Hematopoietic multipotent progenitor cell treated with erythropoietin and hydrocortisone succinate and interleukin-3 and kit ligand, for 6 days (in vitro differentiated cells): ENCODE measurements around the gene ELF5.
A peak's percentile ranks its signal among the peaks of the same experiment; 100 is the strongest.

Experiments used
- DNase-seq: peaks from one replicate; pipeline ENCODE4 v3.0.0-alpha.2; 2015

Gene ELF5

DNA sequence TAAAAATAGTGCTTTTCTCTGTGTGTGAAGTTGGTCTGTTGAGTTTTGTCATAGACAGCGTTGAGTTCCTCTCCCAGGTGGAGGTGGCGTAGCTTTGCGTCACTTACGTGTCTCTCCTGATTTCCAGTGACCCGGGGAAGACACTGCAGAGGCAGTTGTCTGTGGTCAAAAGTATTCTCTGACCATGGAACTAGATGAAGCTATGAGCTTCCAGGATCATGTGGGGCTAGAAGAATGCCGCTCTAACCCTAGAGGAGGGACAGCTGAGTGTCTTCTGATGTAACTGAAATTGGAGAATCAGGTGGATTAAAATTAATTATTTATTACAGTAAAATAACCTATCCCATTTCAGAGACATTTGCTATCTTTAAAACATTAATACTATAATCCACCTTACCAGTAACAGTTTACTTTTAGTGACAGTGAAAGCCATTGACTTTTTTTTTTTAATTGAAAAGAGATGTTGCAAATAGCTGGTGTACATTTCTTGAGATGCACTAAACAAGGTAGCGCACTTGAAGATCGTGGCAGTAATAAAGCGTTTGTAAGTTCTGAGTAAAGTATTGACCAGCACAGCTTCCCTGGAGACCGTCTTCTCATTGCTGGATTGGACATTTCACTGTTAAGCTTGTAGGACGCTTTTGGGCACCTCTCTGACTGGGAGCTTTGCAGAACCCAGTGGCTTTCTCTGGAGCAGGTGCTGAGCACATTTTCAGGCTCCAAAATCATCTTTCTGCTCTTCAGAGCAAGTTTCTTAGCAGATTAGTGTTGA, 65.2 kb downstream of the ELF5 start:
- DNase-seq: no peak

DNA sequence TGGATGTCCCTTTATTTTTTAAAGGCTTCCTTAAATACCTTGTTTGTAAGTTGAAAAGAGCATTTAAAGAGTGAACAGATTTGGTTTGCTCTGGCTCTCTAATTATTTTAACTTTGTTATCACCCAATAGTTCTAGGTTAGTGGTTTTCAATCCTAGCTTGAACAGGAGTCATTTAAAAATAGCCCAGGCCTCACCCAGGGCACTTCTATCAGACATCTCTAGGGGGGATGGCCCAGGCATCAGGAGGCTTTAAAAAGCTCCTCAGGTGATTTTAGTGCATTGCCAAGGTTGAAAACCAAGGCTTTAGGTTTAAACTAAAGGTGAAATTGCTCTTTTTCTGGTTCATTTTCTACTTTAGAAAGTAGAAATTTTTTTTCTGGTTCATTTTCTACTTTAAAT, 66.5 kb downstream of the ELF5 start:
- no peak for DNase-seq

DNA sequence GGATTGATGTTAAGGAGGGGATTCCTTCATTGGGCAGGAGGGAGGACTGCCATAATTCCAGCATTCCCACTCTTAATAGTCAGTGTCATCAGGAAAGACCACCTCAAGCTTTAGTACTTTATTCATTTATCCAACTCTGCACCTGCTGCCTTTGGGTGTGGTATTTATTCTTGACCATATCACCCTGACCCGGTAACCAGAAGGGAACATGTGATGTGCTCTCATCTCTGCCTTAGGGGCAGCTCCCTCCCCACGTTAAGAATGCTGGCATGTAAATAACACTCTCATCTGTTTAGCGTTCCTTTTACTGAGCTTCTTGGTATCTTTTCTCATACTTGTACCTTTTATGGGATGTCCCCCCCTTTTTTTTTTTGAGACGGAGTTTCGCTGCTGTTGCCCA, 67.2 kb downstream of the ELF5 start:
- peak; percentile 79 for DNase-seq

DNA sequence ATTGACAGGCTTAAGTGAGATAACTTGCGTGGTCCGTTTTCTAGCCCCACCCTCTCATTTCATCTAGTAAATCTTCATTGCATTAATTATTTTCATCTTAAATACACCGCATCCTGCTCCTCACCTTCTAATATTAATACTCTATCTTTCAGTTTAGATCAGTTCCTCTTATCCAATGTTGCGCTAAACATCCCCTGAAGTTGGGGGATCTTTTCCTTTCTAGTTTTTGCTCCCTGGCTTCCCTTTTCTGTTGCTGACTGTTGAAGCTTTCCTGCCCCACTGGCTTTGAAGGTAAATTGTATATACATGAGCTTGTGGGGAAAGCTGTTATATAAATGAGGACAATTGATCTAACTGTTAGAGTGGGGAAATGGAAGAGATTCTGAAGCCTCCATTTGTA, 67.6 kb downstream of the ELF5 start:
- DNase-seq: peak; percentile 30

DNA sequence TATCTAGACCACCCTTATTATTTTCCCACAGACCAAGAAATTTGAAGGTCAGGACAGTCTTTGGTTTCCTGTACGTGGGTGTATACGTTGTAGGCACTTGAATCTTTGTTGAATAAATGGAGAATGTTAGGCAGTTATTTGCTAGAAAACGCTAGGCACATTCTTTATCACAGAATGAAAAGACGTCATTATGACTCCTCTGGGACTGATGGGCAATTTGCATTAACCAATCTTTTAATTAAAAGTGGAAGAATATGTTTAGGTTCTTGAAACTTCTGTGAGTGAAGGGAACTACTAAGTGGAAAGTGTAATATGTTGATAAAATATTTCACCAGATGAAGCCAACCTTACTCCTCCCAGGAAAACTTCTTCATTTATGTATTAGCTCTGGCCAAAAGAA, 69.2 kb downstream of the ELF5 start:
- DNase-seq: no peak

DNA sequence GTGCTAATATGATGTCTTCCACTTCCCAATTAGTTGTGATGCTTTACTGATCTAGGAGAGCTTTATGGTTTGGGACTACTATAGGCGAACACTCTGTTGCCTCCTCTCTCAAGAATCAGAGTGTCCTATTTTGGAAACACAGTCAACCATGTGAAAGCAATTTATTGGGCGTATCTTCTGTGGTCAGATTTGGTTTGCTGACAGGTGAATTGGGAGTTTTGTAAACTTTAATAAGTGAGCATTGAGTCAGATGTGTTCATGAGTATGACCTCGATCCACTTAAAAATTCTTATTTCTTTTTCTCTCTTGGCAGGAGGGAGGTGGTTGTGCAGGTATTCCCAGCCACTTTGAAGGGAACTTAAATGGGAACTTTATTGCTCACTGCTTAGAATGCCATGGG, 70.5 kb downstream of the ELF5 start:
- no peak for DNase-seq

DNA sequence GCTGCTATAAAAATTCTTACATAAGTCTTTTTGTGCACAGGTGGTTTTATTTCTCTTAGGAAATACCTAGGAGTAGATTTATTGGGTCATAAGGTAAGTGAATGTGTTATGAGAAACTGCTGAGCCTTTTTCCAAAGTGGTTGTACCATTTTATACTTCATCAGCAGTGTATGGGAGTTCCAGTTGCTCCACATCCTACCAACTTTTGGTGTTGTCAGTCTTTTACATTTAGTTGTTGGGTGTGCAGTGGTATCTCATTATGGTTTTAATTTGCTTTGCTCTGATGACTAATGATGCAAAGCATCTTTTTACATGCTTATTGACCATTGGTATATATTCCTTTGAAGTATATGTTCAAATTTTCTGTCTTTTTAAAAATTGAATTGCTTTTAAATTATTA, 71.8 kb downstream of the ELF5 start:
- no peak for DNase-seq

DNA sequence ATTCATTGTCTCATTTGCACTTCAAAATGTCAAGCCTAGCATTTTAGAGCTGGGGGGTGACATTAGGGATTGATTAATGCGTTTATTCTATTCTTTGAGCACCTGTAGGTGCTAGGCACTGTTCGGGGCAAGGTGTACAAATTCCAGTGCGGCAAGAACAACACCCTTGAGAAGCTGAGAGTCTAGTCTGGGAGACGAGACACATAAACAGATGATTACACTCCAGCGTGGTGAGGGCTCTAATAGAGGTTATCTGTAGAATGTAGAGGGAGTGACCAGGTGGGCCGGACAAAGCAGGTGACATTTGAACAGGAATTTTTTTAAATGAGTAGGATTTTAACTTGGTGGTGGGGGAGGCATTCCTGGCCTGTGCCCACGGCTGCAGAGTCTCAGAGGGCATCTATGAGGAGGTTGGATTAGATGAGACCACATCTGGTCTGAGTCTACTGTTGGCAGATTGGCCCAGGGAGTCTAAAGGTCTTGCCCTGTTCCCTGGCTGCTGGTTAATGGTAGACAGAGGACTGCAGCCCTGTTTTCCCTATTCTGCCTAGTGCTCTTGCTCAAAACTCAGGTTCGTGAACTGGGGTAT, 73.9 kb downstream of the ELF5 start:
- DNase-seq: peak; percentile 59

DNA sequence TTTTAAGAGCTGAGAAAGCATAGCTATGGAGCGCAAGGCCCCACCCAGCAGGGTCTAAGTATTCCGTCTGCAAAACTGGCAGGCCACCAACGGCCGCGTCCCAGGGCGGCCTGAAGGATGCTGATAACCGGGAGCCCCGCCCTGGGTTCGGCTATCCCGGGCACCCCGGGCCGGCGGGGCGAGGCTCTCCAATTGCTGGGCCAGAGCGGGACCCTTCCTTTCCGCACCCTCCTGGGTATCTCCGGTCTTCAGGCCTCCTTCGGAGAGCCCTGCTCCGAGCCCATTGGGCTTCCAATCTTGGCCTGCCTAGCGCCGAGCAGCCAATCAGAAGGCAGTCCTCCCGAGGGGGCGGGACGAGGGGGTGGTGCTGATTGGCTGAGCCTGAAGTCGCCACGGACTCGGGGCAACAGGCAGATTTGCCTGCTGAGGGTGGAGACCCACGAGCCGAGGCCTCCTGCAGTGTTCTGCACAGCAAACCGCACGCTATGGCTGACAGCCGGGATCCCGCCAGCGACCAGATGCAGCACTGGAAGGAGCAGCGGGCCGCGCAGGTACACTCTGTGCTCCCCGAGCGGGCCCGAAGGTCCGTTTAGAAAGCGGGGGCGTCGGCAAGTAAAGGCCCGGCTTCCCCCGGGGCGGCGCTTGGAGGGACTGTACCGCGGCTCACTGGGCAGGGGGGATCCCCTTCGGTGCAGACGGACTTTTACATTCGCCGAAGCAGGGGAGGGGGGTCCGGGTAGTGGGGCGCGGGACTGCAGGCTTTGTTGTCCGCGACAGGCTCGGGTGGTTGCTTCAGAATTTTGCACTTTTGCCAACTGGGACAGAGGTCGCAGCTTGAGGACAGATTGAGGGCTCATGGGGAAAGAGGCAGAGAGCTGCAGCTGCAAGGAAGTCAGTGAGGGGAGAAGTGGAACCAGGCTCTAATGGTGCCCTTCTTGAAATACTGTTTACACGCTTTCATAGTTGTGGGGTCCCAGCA, 74.8 kb downstream of the ELF5 start, which contains the start of gene CAT:
Gene CAT, plus strand, starts transcription at position 406 of the 979 bp plus-strand sequence. Its CDS starts 80 bp downstream, at position 486.
- peak; percentile 99 for DNase-seq

DNA sequence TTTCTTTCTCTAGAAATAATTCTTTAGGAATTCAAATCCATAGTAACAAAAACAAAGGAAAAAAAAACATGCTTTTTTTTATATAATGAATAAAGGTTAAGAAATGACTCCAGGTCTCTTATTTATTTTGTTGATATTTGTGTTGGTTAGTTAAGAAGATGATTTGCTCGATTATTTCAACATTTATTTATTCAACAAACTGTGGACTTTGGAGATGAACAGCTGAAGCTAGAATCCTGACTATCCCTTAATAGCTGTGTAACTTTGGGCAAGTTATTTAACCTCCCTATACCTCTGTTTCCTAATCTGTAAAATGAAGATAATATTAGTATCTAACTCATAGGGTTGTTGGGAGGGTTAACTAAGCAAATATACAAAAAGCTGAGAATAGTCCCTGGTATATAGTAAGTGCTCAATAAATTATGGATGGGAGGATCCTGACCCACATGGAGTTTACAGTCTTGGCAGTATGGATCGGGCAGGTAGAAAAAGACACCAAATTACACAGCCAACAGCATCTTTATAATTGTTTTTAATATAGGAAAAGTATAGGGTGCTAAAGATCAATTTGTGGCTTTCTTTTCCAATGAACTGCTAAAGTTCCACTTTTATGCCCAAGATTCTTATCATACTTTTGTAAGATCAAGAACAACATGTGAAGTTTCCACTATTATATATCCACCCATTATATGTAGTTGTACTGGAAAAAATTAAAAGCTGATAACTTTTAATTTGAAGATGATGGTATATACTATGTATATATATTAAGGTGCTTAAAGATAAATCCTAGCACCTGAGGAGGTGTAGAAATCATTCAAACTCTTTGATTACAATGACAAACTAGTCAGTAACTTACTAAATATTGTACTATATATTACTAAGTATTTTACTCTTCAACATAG, 76.1 kb downstream of the ELF5 start:
- DNase-seq: no peak

DNA sequence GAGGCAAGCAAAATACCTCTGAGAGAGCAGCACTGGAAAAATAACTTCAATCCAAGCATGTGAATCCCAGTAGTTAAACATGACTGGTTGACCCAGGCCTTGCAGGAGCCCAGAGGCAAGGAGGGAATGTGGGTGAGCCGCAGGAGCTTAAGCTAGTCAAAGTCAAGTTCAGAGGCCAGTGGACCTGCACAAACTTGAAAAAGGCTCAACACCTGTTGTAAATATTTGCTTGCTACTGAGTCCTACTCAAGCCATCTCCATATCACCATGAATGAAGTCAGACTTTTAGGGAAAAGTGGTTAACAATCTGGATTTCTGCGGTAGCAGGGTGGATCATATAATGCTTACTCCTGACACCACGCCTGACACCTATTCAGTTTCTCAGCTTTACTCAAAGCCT, 79.7 kb downstream of the ELF5 start:
- DNase-seq: no peak

DNA sequence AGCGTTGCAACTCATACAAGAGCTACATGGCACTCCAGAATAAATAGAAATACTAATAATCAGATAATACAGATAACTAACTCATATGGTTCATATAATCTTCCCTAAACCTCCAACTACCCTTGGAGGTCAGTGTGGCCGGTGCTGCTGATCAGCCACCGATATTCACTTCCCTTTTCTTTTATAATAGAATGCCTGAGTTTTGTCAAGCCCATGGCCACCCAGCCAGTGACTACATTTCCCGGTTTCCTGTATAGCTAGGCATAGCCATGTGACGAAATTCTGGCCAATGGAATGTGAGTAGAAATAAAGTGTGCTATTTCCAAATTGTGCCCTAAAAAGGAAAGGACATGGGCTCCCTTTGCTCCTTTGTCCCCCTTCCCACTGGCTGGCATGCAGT, 80.8 kb downstream of the ELF5 start:
- no peak for DNase-seq

DNA sequence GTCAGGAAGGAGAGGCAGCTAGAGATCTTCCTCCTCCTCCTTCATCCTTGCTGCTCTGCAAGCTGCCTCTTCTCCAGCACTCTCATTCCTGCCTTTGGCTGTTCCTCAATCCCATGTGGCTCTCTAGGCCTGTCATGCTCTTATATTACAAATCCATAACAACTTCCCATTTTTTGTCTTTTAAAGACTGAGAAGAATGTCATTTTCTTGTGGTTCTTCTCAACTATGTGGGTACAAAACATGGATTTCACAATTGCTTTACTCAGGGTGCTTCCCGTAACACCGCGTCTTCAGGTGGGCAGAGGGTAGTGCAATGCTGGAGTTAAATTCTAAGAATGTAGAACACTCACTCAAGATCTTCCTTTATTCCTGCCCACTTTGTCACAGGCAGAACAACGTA, 81.6 kb downstream of the ELF5 start:
- peak; percentile 51 for DNase-seq
